Measurements from ENCODE around the gene FYN.
"Not testable (repeated sequence)": the region's sequence is repeated elsewhere in the genome, so short reads cannot be mapped to it uniquely, and the experiment has no call there.

Gene FYN

DNA sequence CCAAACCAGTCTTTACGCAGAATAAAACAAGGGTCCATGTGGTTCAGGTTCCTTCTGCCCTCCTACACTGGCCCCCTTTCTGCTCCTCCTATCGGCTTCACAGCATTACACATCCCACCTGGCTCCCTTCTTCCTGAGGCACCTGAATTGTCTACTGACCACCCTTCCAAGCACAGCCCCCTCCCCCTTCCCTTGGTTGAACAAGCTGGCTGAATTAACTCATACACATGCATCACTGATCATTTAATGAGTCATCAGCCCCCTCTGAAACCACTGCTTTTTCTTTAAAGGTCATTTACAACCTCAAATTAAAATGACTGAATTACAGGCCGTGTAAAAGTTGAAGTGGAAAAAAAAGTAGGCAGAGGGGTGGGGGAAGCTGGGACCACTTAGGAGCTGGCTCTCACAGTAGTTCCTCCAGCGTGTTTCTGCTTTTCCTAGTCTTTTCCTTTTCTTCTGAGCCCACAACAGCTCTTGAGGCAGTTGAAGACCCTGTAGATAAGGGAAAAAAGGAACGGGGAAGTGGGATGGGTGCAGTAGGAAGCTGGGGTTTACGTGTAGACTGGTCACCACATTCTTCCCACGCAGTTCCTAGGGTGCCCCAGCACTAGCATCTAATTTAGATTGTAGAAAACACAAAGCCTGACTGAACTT lies 67.6 kb downstream of the FYN start:
- DNase-seq = no peak

DNA sequence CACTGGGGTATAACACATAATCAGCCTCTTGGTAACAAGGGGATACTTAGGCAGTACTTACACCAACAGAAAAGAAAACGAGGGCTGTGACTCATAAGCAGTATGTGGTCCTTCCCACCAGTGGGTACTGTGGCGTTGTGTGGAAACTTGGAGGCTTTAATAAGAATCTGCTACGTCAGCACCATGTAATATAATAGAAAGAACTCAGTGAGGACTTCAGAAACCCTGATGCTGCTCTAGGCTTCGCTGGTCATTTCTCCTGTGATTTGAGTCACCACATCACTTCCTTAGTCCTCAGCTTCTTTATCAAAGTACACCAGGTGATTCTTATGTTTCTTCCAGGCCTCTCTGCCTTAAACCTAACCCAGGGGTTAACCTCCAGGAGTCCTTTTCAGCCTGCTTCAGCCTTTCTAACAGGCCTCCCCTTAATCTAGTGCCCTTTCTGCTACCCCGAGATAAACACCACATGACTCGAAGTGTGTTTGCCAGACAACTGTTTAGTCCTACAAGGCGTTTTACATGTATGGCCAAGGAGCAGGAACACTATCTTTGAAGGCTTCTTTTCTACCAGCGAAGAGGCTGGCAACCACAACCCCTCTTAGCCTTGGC lies 68.5 kb downstream of the FYN start:
- DNase-seq = no peak

DNA sequence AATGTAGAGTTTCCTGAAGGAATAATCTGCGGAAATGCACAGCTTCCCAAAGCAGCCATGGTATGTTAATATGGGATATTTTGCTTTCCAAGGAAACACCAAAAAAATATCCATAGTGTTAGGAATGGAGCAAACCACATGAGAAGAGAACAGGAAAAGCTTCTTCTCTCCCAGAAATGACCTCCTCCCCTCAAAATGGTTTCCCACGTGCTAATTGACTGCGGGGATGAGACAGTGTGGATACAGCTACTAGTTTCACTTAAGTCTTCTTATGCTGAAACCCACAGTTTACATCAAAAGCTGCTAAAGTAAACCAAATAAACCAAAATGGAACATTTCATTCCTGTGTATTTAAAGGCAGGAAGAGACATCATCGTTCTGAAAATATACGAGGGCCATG lies 69.4 kb downstream of the FYN start:
- no peak for DNase-seq

DNA sequence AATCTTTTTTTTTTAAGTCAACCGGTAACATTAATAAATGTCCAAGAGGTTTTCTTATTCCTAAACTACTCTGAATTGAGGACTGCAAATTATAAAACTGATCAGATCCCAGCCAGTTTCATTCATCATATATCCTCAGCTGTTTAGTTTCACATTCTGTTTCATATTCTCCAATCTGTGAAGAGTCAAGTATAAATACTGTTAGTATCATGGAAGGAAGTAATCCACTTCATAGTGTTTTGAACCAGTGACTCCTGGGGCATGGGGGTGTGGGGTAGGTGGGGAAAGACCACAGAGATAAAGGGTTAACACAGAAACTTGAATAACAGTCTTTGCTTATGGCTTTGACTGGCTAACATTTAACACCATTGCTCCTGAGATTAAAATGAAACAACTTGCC lies 69.9 kb downstream of the FYN start:
- no peak for DNase-seq

GRCh38 chr6:111802720-111803330 lies 70.4 kb downstream of the FYN start:
- no peak for DNase-seq

DNA sequence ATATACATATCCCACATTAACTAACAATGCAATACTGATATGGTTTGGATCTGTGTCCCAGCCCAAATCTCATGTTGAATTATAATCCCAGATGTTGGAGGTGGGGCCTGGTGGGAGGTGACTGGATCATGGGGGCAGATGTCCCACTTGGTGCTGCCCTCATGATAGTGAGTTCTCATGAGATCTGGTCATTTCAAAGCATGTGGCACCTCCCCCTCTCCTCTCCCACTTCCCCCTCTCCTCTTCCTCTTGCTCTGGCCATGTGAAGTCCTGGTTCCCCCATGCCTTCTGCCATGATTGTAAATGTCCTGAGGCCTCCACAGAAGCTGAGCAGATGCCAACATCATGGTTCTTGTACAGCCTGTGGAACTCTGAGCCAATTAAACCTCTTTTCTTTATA lies 71.2 kb downstream of the FYN start:
- DNase-seq = no peak

DNA sequence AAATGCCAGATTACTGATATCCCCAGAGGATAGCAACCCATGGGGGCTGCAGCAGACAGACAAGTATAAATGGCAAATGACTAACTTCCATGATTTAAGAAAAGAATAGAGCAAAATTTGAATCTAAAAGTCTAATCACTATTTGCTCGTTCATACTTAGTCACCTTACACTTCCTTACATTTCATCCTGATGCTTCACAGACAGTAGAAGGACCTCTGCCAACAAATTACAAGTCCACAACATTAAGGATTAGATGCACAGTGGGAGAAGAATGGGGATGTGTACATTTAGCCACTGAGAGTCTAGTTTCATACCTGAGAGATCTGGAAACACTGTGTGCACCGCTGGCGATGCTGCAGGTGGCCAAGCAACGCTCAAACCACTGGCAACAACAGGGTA lies 72.4 kb downstream of the FYN start:
- no peak for DNase-seq

DNA sequence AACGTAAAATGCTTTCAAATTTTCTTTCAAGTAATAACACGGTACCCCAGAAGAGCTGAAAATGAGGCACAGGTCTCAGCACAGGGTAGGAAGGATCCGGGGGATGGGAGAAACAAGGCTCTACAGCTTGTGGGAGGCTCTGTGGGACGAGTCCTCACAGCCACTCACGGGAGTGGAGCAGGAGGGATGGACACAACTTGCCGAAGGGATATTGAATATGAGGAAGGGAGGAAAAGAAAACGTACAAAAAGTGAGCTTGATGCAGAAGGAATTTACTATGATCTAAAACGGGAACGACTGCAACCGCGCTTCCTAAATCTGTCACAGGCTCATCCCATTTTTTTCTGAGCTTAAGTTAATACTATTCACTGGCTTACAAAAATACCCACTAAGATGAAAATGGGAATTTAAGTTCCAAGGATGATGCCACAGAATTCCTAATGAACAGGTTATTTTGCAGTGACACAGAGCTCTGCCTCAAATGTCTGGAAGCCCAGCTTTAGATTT lies 72.9 kb downstream of the FYN start:
- DNase-seq = no peak

GRCh38 chr6:111799576-111800258 lies 73.5 kb downstream of the FYN start:
- DNase-seq = no peak

GRCh38 chr6:111798281-111798725 lies 74.9 kb downstream of the FYN start:
- DNase-seq = no peak

GRCh38 chr6:111796310-111796918 lies 76.8 kb downstream of the FYN start:
- no peak for DNase-seq

GRCh38 chr6:111795558-111795957 lies 77.7 kb downstream of the FYN start:
- DNase-seq = no peak

GRCh38 chr6:111794727-111795452 lies 78.4 kb downstream of the FYN start:
- no peak for DNase-seq

DNA sequence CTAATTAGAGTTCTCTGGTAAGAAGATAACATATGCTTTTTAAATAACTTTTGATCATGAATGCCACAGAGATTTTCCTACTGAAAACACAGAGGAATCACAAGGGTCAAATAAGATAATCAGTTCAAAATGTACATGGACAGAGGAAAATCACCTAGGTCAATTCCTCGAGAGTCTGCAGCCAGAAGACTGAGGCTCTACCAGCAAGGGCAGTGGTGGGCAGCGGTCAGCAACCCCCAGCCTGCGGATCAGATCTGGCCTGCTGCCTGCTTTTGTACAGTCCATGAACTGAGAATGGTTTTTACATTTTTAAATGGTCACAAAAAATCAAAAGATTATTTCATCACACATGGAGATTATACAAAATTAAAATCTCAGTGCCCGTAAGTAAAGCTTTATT lies 79.0 kb downstream of the FYN start:
- no peak for DNase-seq

GRCh38 chr6:111793711-111794111 lies 79.5 kb downstream of the FYN start:
- no peak for DNase-seq

- no peak for DNase-seq
Observed at GRCh38 chr6:111792914-111793700, 80.1 kb downstream of the FYN start.

GRCh38 chr6:111792241-111792640 lies 81.0 kb downstream of the FYN start:
- no peak for DNase-seq

- DNase-seq = no peak
Observed at GRCh38 chr6:111791415-111791814, 81.8 kb downstream of the FYN start.

DNA sequence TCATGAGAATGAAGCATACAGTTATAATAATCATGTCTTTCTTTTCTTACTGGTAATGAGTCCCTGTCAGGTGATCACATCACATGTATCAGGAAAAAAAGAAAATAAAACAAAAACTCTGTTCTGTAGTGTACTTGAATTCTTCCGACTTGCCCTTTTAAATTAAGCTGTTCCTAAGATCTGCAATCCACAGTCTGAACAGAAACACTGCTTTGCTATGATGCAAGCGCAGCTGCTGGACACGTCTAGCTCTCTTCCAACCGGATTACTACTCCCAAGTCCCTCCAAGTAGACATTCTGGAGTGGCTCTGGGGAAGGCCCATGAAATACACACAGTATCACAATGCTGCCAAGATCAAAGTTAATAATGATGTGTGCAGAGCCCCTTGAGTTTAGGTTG lies 83.7 kb downstream of the FYN start:
- no peak for DNase-seq

DNA sequence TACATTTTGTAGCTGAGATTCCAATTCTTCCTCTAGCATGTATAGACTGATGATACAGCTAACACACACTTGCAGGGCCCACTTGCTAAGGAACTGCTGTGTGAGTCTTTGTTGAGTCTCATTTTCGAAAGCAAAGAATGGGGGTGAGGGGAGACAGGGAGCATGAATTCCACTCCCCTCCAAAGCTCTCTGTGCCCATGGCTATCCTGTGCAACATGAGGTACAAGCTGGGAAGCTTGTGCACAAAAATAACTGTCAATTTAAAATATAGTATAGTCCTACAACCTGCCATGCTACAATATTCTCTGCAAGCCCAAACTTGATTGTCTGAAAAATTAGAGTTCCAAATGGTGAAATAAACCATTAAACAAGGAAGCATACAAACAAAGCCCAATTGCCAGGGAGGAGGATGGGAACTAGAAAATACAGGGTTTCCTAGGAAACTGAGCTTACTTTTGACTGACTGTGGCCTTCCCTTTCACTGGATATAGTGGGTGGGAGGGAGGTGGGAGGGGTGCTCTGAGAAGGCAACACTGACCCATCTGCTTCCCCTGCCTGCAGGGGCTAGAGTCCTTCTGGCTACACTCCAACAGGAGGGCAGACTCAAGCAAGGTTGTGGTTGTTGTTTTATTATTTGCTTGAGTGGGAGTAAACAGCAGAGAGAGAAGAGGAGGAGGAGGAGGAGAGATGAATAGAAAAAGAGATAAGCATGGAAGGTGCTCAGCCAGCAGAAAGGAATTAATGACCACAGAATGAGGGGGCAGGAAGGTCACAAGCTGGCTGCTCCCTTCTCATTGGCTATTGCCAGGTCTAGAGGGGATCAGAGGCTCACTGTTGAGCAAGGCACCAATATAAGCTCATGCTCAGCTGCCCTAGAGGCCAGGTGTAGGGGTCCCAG lies 84.6 kb downstream of the FYN start:
- no peak for DNase-seq

DNA sequence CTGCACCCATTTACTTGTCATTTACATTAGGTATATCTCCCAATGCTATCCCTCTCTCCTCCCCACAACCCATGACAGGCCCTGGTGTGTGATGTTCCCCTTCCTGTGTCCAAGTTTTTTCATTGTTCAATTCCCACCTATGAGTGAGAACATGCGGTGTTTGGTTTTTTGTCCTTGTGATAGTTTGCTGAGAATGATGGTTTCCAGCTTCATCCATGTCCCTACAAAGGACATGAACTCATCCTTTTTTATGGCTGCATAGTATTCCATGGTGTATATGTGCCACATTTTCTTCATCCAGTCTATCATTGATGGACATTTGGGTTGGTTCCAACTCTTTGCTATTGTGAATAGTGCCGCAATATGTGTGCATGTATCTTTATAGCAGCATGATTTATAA lies 87.1 kb downstream of the FYN start:
- DNase-seq = not testable (repeated sequence)
